HepG2 (cell line): ENCODE results near the gene DNAJC1. TPM values are rescaled to one million over a fixed set of nuclear protein-coding genes. Genes with fewer than 3 reads are reported as not detected.

Source experiments
- ATAC-seq: fragments of 200-7000 bp; cut with Tn5 transposase; 3 replicates; pipeline ENCODE4 v1.9.1; 2020; ENCODE audit warnings: mild to moderate bottlenecking, moderate library complexity
- BruUV-seq: library from RNA; stranded (reverse); fragments of 400-500 nt; replicated peaks from 2 replicates; lab custom pipeline; 2021; lab: Mats Ljungman, UMichigan
- CTCF ChIA-PET: fragments of 300-600 bp; formaldehyde crosslinking; extraction: SDS; loops from one replicate; lab custom pipeline; 2021; ENCODE audit warnings: low total read pairs, inconsistent platforms, low intra/inter-chr PET ratio; lab: Yijun Ruan, JAX
- POLR2A ChIA-PET: fragments of 350-600 bp; sonication (Branson Sonifier 250); formaldehyde crosslinking; loops from one replicate; lab custom pipeline; 2020; ENCODE audit warnings: antibody characterized with exemption, inconsistent platforms; lab: Yijun Ruan, JAX
- DNase-seq: peaks from one replicate; pipeline ENCODE4 v3.0.0-alpha.2; 2015; ENCODE audit warnings: low spot score
- FAIRE-seq: peaks from 3 replicates; lab custom pipeline; 2011; peaks lifted over from hg19 to GRCh38; lab: Jason Lieb, UNC
- H2AFZ ChIP-seq: one replicate; pipeline ENCODE4 v1.6.1; 2011; ENCODE audit warnings: low read length, inconsistent platforms
- H3K27ac ChIP-seq: fragments of 300-600 bp; 3 replicates; pipeline ENCODE4 v1.8.0; 2011; ENCODE audit warnings: mixed run types, mild to moderate bottlenecking, mixed read lengths, low read length, inconsistent platforms; ENCODE audit not compliant: insufficient read depth; ENCODE audit errors: extremely low read length
- H3K27me3 ChIP-seq, 2 experiments: fragments of 200-600 bp in 1 of 2; 2 replicates in 1 of 2; 3 replicates in 1 of 2; pipeline versions ENCODE4 v1.6.0 to v1.8.0; 2011; ENCODE audit warnings: low read length in 2 of 2, mild to moderate bottlenecking in 2 of 2, moderate library complexity in 2 of 2, inconsistent platforms in 1 of 2; ENCODE audit not compliant: insufficient read depth in 2 of 2, control insufficient read depth in 1 of 2
- H3K36me3 ChIP-seq, 2 experiments: fragments of 200-600 bp in 1 of 2; replicated peaks in 1 of 2; 2 replicates in 1 of 2; 3 replicates in 1 of 2; pipeline versions ENCODE4 v1.5.1 to v1.8.0; 2011; ENCODE audit warnings: low read length in 2 of 2, inconsistent platforms in 1 of 2; ENCODE audit not compliant: insufficient read depth in 2 of 2, control insufficient read depth in 1 of 2
- H3K4me1 ChIP-seq: 2 replicates; pipeline ENCODE4 v1.5.1; 2012; ENCODE audit warnings: low read length, inconsistent platforms; ENCODE audit not compliant: insufficient read depth
- H3K4me2 ChIP-seq: 2 replicates; pipeline ENCODE4 v1.6.0; 2011; ENCODE audit warnings: low read depth, low read length, inconsistent platforms
- H3K4me3 ChIP-seq, 3 experiments: fragments of 200-600 bp in 1 of 3; sonication (generic), shearing (Covaris generic) in 1 of 3; replicated peaks in 1 of 3; 2 replicates each; pipeline ENCODE4 v1.5.1; 2011 to 2016; ENCODE audit warnings: low read length in 3 of 3, inconsistent platforms in 2 of 3, low read depth in 2 of 3, mild to moderate bottlenecking in 2 of 3, control low read depth in 1 of 3, mixed read lengths in 1 of 3; ENCODE audit not compliant: insufficient read depth in 1 of 3
- H3K79me2 ChIP-seq: one replicate; pipeline ENCODE4 v1.6.1; 2011; ENCODE audit warnings: low read length, inconsistent platforms; ENCODE audit not compliant: insufficient read depth
- H3K9ac ChIP-seq: 2 replicates; pipeline ENCODE4 v1.6.0; 2011; ENCODE audit warnings: mild to moderate bottlenecking, low read depth, low read length, inconsistent platforms; ENCODE audit not compliant: insufficient read depth
- H3K9me3 ChIP-seq: 2 replicates; pipeline ENCODE4 v1.5.1; 2012; ENCODE audit warnings: mild to moderate bottlenecking, low read length
- H4K20me1 ChIP-seq: 2 replicates; pipeline ENCODE4 v1.6.0; 2011; ENCODE audit warnings: inconsistent platforms, mild to moderate bottlenecking, low read length, moderate library complexity; ENCODE audit not compliant: insufficient read depth
- WGBS: methylation state at CpG from one replicate; pipeline ENCODE4 v1.1.6; 2017; ENCODE audit warnings: low lambda C conversion rate; 5-methylcytosine and 5-hydroxymethylcytosine counted together
- in situ Hi-C: cut with HindIII; loops from 2 replicates; pipeline ENCODE4 v1.10.0; 2017; ENCODE audit warnings: low pct_unique_long_range_greater_than_20kb; ENCODE audit not compliant: extremely low pct_ligation_motif_present
- intact Hi-C: fragments of 100-400 bp; cut with micrococcal nuclease; formaldehyde crosslinking; loops from one replicate; pipeline ENCODE4 v1.10.0; 2022; ENCODE audit not compliant: unreplicated experiment
- polyA plus RNA-seq, 8 experiments: library from polyadenylated mRNA; depleted of rRNA in 3 of 8; stranded (reverse) in 7 of 8; unstranded in 1 of 8; fragments of >200 nt; fragmentation: Illumina TruSeq in 4 of 8; extraction: Trizol in 4 of 8; gene quantifications; 2 replicates each; pipeline versions ENCODE4 v1.2.1 to v1.2.3, GENCODE V29; 2011 to 2016; ENCODE audit warnings: low read depth in 4 of 8, missing spikeins in 1 of 8, mixed read lengths in 1 of 8; ENCODE audit not compliant: insufficient read depth in 1 of 8
- total RNA-seq, 5 experiments: library from RNA; depleted of rRNA; stranded (reverse); fragments of >200 nt; fragmentation: Illumina TruSeq; extraction: Trizol; gene quantifications; 2 replicates each; pipeline ENCODE4 v1.2.3, GENCODE V29; 2016; ENCODE audit warnings: low read depth in 1 of 5
- TF ChIP-seq, protein P1 (sequence below): sonication (generic); formaldehyde crosslinking; IDR thresholded peaks from 2 replicates; pipeline ENCODE4 v1.5.1; 2020; ENCODE audit warnings: mild to moderate bottlenecking, missing genetic modification reagents, borderline replicate concordance

DNAJC1 gene
- total and polyA plus RNA-seq, 2 of the 13 experiments (the other 11 are each of a cell fraction or from before 2014, with no cell fraction given) = 9.9 to 16.6 TPM

GRCh38 chr10:21889477-21890275 is 113.9 kb downstream of the DNAJC1 start:
- FAIRE-seq (no peak), DNase-seq (no peak), ATAC-seq (no peak)
- no TSS peak for BruUV-seq
- H3K36me3 ChIP-seq = no peaks in the 10 kb centered on the region
- ChIA-PET CTCF (no interaction called here), POLR2A (no interaction called here)
- H3K27me3 ChIP-seq = no peaks in the 10 kb centered on the region
- no peak overlapping the region for H3K9ac ChIP-seq
- intact Hi-C loops (no loop called here), in situ Hi-C loops (no loop called here)
- H3K4me3 ChIP-seq = no peak overlapping the region
- no peak overlapping the region for H3K27ac ChIP-seq
- H2AFZ ChIP-seq = no peak overlapping the region
- no peaks in the 10 kb centered on the region for H4K20me1 ChIP-seq
- no peaks in the 10 kb centered on the region for H3K4me1 ChIP-seq
- no peak overlapping the region for H3K4me2 ChIP-seq
- WGBS = 95% methylated on average over 2 of the region's 2 CpGs
- H3K79me2 ChIP-seq = no peaks in the 10 kb centered on the region
- TF ChIP-seq, protein P1, sequence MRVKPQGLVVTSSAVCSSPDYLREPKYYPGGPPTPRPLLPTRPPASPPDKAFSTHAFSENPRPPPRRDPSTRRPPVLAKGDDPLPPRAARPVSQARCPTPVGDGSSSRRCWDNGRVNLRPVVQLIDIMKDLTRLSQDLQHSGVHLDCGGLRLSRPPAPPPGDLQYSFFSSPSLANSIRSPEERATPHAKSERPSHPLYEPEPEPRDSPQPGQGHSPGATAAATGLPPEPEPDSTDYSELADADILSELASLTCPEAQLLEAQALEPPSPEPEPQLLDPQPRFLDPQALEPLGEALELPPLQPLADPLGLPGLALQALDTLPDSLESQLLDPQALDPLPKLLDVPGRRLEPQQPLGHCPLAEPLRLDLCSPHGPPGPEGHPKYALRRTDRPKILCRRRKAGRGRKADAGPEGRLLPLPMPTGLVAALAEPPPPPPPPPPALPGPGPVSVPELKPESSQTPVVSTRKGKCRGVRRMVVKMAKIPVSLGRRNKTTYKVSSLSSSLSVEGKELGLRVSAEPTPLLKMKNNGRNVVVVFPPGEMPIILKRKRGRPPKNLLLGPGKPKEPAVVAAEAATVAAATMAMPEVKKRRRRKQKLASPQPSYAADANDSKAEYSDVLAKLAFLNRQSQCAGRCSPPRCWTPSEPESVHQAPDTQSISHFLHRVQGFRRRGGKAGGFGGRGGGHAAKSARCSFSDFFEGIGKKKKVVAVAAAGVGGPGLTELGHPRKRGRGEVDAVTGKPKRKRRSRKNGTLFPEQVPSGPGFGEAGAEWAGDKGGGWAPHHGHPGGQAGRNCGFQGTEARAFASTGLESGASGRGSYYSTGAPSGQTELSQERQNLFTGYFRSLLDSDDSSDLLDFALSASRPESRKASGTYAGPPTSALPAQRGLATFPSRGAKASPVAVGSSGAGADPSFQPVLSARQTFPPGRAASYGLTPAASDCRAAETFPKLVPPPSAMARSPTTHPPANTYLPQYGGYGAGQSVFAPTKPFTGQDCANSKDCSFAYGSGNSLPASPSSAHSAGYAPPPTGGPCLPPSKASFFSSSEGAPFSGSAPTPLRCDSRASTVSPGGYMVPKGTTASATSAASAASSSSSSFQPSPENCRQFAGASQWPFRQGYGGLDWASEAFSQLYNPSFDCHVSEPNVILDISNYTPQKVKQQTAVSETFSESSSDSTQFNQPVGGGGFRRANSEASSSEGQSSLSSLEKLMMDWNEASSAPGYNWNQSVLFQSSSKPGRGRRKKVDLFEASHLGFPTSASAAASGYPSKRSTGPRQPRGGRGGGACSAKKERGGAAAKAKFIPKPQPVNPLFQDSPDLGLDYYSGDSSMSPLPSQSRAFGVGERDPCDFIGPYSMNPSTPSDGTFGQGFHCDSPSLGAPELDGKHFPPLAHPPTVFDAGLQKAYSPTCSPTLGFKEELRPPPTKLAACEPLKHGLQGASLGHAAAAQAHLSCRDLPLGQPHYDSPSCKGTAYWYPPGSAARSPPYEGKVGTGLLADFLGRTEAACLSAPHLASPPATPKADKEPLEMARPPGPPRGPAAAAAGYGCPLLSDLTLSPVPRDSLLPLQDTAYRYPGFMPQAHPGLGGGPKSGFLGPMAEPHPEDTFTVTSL (CRISPR knock-in tag) = no peak
- no peaks in the 10 kb centered on the region for H3K9me3 ChIP-seq
